ENCODE results near the gene MACROD2. TPM values are rescaled to one million over a fixed set of nuclear protein-coding genes. Genes with fewer than 3 reads are reported as not detected.

Gene MACROD2
- total RNA-seq, 4 donors from 2014 or later = 2.1 to 28.1 (median 12.6) TPM

DNA sequence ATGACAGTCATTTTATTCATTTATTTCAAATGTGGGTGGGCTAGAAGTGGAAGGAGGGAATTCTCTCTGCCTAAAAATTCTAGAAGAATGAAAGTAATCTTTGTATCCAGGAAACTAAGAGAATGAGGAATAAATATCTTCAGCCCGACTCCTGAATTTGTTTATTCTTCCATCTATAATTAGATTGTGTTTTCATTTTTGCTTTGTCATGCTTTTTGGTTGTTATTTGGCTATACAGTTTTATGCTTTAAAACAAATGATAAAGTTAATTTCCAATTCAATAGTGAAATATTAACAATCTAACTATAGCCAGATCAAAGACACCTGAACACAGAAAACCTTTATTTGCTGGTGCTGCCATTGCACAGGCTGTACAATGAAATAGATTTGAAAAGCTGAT is 2056.7 kb downstream of the MACROD2 start:
- H3K4me1 ChIP-seq = no peaks in the 10 kb centered on the region
- no peak overlapping the region for H3K4me3 ChIP-seq
- TF ChIP-seq CTCF (IDR thresholded peaks at IDR 0.05) (no peak), POLR2A (IDR thresholded peaks at IDR 0.05) (no peak)
- H3K36me3 ChIP-seq = no peaks in the 10 kb centered on the region
- H3K9me3 ChIP-seq = no peaks in the 10 kb centered on the region
- H3K27ac ChIP-seq = no peak overlapping the region
- H3K27me3 ChIP-seq = no peaks in the 10 kb centered on the region
- no peak for DNase-seq
- intact Hi-C loops (cut with DNase I; ENCODE audit: low total_unique reads) = no loop called here

- H3K36me3 ChIP-seq = no peaks in the 10 kb centered on the region
- H3K4me3 ChIP-seq = no peak overlapping the region
- TF ChIP-seq POLR2A (IDR thresholded peaks at IDR 0.05) (no peak), CTCF (IDR thresholded peaks at IDR 0.05) (no peak)
- H3K27me3 ChIP-seq = no peaks in the 10 kb centered on the region
- H3K4me1 ChIP-seq = no peaks in the 10 kb centered on the region
- H3K9me3 ChIP-seq = no peaks in the 10 kb centered on the region
- intact Hi-C loops (cut with DNase I; ENCODE audit: low total_unique reads) = no loop called here
- no peak for DNase-seq
- H3K27ac ChIP-seq = no peak overlapping the region
Observed at GRCh38 chr20:16052456-16052855, 2057.1 kb downstream of the MACROD2 start.

- no peaks in the 10 kb centered on the region for H3K27me3 ChIP-seq
- no peak overlapping the region for H3K27ac ChIP-seq
- intact Hi-C loops (cut with DNase I; ENCODE audit: low total_unique reads) = no loop called here
- no peaks in the 10 kb centered on the region for H3K36me3 ChIP-seq
- H3K9me3 ChIP-seq = no peaks in the 10 kb centered on the region
- DNase-seq = no peak
- TF ChIP-seq CTCF (IDR thresholded peaks at IDR 0.05) (no peak), POLR2A (IDR thresholded peaks at IDR 0.05) (no peak)
- H3K4me3 ChIP-seq = no peak overlapping the region
- H3K4me1 ChIP-seq = no peaks in the 10 kb centered on the region
Observed at GRCh38 chr20:16054985-16055384, 2059.7 kb downstream of the MACROD2 start.

GRCh38 chr20:16057651-16058050 is 2062.3 kb downstream of the MACROD2 start:
- intact Hi-C loops (cut with DNase I; ENCODE audit: low total_unique reads) = no loop called here
- TF ChIP-seq POLR2A (IDR thresholded peaks at IDR 0.05) (no peak), CTCF (IDR thresholded peaks at IDR 0.05) (no peak)
- Histone ChIP-seq H3K4me3 (no peak overlapping the region), H3K4me1 (no peaks in the 10 kb centered on the region), H3K36me3 (no peaks in the 10 kb centered on the region), H3K9me3 (no peaks in the 10 kb centered on the region), H3K27me3 (no peaks in the 10 kb centered on the region), H3K27ac (no peak overlapping the region)
- DNase-seq = no peak

GRCh38 chr20:16058268-16058667 is 2063.0 kb downstream of the MACROD2 start:
- no peaks in the 10 kb centered on the region for H3K9me3 ChIP-seq
- no peaks in the 10 kb centered on the region for H3K36me3 ChIP-seq
- DNase-seq = no peak
- TF ChIP-seq CTCF (IDR thresholded peaks at IDR 0.05) (no peak), POLR2A (IDR thresholded peaks at IDR 0.05) (no peak)
- H3K27ac ChIP-seq = no peak overlapping the region
- intact Hi-C loops (cut with DNase I; ENCODE audit: low total_unique reads) = no loop called here
- no peak overlapping the region for H3K4me3 ChIP-seq
- H3K4me1 ChIP-seq = no peaks in the 10 kb centered on the region
- H3K27me3 ChIP-seq = no peaks in the 10 kb centered on the region

Data from uterus (tissue), 4 donors.